Activated naive CD8-positive, alpha-beta T cell (primary cell): ENCODE data around the gene HEXB.

Source experiments
- H3K27ac Mint-ChIP-seq: one replicate; pipeline ENCODE4 v1.8.0; 2021; ENCODE audit warnings: mixed read lengths
- H3K27me3 Mint-ChIP-seq: one replicate; pipeline ENCODE4 v1.8.0; 2021; ENCODE audit warnings: mixed read lengths
- H3K36me3 Mint-ChIP-seq: one replicate; pipeline ENCODE4 v1.8.0; 2021; ENCODE audit warnings: mixed read lengths
- H3K4me1 Mint-ChIP-seq: one replicate; pipeline ENCODE4 v1.8.0; 2021; ENCODE audit warnings: low read depth, mixed read lengths
- H3K4me3 Mint-ChIP-seq: one replicate; pipeline ENCODE4 v1.8.0; 2021; ENCODE audit warnings: mild to moderate bottlenecking, mixed read lengths
- H3K9me3 Mint-ChIP-seq: one replicate; pipeline ENCODE4 v1.8.0; 2021; ENCODE audit warnings: low read depth, mixed read lengths

The HEXB gene

DNA sequence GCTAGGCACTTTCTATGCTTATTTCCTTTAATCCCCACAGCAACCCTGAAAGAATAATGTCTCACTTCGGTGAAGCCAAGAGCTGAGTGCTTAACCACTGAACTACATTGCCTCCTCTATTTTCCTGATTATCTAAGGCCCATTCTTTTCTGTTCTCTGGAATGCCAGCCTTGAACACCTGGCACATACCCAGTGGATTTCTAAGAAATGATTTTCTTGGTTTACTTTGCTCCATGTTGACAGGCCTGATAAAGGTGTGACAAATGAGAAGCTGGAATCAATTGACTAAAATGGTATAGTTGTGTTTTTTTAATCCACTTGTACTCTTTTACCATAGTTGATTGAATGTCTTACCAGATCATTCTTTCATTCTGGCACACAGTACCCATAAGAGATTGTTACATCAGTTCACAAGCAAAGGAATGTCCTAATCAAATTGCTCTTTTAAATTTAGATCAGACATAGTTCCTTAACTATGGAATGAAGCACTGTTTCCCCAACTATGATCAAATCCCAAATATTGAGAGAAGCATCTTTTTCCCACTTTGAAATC is 35.5 kb upstream of the HEXB start:
- Mint-ChIP-seq H3K4me3 (no peak overlapping the region), H3K27me3 (peaks cover 5% of the 10 kb centered on the region), H3K36me3 (no peaks in the 10 kb centered on the region), H3K4me1 (no peaks in the 10 kb centered on the region), H3K27ac (no peak overlapping the region), H3K9me3 (no peaks in the 10 kb centered on the region)

DNA sequence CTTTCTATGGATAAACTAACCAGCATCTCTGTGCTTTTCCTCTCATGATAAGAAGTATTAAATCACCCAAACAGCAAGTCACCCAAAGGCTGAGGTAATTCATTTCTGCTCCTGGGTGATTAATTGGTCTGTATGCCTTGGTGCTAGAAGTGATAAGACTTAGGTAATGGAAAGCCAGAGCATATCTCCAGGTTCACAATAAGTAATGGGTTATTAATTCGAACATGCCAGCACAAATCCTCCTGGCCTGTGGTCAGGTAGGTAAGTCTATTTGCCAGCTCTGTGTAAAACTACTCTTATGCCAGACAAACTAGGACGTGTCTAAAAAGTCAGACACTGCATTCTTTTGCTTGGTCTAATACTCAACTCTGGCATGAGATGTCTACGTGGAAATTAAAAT is 33.3 kb upstream of the HEXB start:
- Mint-ChIP-seq H3K27ac (no peak overlapping the region), H3K4me1 (no peaks in the 10 kb centered on the region), H3K36me3 (no peaks in the 10 kb centered on the region), H3K4me3 (no peak overlapping the region), H3K9me3 (no peaks in the 10 kb centered on the region), H3K27me3 (peaks cover 5% of the 10 kb centered on the region)

GRCh38 chr5:74652576-74652975 is 32.5 kb upstream of the HEXB start:
- Mint-ChIP-seq H3K27me3 (peaks cover 5% of the 10 kb centered on the region), H3K36me3 (no peaks in the 10 kb centered on the region), H3K4me1 (no peaks in the 10 kb centered on the region), H3K9me3 (no peaks in the 10 kb centered on the region), H3K4me3 (no peak overlapping the region), H3K27ac (no peak overlapping the region)

- no peak overlapping the region for H3K4me3 Mint-ChIP-seq
- no peaks in the 10 kb centered on the region for H3K4me1 Mint-ChIP-seq
- H3K9me3 Mint-ChIP-seq: no peaks in the 10 kb centered on the region
- peaks cover 3% of the 10 kb centered on the region for H3K27me3 Mint-ChIP-seq
- H3K27ac Mint-ChIP-seq: no peak overlapping the region
- H3K36me3 Mint-ChIP-seq: no peaks in the 10 kb centered on the region
These were observed 31.0 kb upstream of the HEXB start for GRCh38 chr5:74653991-74654390.

- H3K27me3 Mint-ChIP-seq: peaks cover 3% of the 10 kb centered on the region
- no peak overlapping the region for H3K4me3 Mint-ChIP-seq
- H3K9me3 Mint-ChIP-seq: no peaks in the 10 kb centered on the region
- H3K36me3 Mint-ChIP-seq: no peaks in the 10 kb centered on the region
- H3K27ac Mint-ChIP-seq: no peak overlapping the region
- H3K4me1 Mint-ChIP-seq: no peaks in the 10 kb centered on the region
These were observed 29.8 kb upstream of the HEXB start for GRCh38 chr5:74655206-74655605.

DNA sequence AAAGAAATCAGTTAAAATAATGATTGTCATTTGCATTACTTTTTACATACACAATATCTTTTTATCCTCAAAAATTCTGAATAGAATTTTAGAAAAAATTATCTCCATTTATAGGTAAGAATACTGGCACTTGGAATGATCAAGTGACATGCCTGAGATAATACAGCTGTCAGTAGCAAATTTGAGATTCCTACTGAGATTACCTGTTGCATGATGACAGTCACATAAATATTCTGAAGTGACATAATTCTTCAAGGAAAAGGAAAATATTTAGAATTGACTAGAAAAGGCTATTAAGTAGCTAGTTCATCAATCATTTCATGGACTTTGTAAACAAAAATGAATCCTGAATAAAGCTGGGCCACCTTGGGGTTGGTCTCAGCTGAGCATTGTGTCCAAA is 29.3 kb upstream of the HEXB start:
- Mint-ChIP-seq H3K4me1 (no peaks in the 10 kb centered on the region), H3K27ac (no peak overlapping the region), H3K4me3 (no peak overlapping the region), H3K27me3 (peaks cover 4% of the 10 kb centered on the region), H3K9me3 (no peaks in the 10 kb centered on the region), H3K36me3 (no peaks in the 10 kb centered on the region)

DNA sequence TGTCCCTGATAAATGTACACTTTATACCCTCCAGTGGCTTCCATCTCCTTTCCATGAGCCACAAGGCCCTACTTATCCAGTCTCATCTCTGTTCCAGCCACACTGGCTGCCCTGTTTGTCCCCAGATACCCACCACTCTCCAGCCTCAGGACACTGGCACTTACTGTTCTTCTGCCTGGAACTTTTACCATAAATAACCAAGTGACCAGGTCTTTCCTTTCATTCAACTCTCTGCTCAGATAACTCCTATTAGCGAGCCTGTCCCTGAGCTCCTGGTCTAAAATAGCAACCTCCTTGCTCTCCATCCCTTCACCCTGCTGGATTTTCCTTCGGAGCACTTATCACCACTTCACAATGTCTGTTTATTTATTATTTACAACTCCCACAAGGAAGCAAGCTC is 27.9 kb upstream of the HEXB start:
- H3K4me3 Mint-ChIP-seq: no peak overlapping the region
- H3K4me1 Mint-ChIP-seq: no peaks in the 10 kb centered on the region
- H3K27me3 Mint-ChIP-seq: peaks cover 9% of the 10 kb centered on the region
- no peak overlapping the region for H3K27ac Mint-ChIP-seq
- no peaks in the 10 kb centered on the region for H3K36me3 Mint-ChIP-seq
- H3K9me3 Mint-ChIP-seq: no peaks in the 10 kb centered on the region

- Mint-ChIP-seq H3K36me3 (no peaks in the 10 kb centered on the region), H3K9me3 (no peaks in the 10 kb centered on the region), H3K4me3 (no peak overlapping the region), H3K4me1 (no peaks in the 10 kb centered on the region), H3K27ac (no peak overlapping the region), H3K27me3 (peaks cover 12% of the 10 kb centered on the region)
These were observed 25.9 kb upstream of the HEXB start for GRCh38 chr5:74659172-74659571.

DNA sequence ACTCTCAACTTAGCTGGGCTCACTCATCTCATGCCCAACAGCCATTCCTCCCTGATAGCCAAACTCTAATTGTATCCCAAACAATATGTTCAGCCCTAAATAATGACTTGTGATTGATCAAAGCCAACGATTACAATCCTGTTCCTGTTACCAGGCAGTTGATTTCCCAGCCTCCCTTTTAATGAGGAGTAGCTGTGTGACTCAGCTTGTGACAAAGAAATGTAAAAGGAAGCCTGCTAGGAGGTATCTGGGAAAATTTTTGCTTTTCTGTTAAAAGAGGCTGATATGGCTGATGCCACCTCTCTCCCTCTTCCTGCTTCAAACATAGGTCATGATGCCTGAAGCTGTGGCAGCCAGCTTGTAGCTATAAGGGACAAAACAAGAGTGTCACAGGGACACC is 24.9 kb upstream of the HEXB start:
- H3K27ac Mint-ChIP-seq: no peak overlapping the region
- H3K4me3 Mint-ChIP-seq: no peak overlapping the region
- peaks cover 12% of the 10 kb centered on the region for H3K27me3 Mint-ChIP-seq
- no peaks in the 10 kb centered on the region for H3K4me1 Mint-ChIP-seq
- H3K9me3 Mint-ChIP-seq: no peaks in the 10 kb centered on the region
- no peaks in the 10 kb centered on the region for H3K36me3 Mint-ChIP-seq

DNA sequence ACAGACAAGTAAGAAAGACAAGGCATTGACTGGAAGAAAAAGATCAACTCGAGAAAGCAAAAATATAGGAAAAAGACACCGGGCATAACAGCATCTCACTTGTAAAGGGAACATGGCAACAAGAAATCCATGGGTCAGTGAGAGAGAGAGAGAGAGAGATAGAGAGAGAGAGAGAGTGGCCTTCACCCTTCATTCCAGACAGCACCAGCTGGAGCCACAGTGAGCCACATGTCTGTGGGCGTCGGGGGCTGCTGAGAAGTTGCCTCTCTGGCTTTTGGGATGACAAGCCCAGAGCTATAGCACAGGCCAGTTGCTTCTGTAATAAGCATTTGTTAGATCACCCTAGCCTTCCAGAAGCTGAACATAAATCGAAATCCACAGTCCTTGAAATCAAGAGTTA is 24.2 kb upstream of the HEXB start:
- H3K4me3 Mint-ChIP-seq: no peak overlapping the region
- no peak overlapping the region for H3K27ac Mint-ChIP-seq
- H3K36me3 Mint-ChIP-seq: no peaks in the 10 kb centered on the region
- H3K27me3 Mint-ChIP-seq: peaks cover 12% of the 10 kb centered on the region
- H3K9me3 Mint-ChIP-seq: no peaks in the 10 kb centered on the region
- no peaks in the 10 kb centered on the region for H3K4me1 Mint-ChIP-seq

- no peak overlapping the region for H3K27ac Mint-ChIP-seq
These were observed 20.5 kb upstream of the HEXB start for GRCh38 chr5:74664551-74664950.

GRCh38 chr5:74665273-74665672 is 19.8 kb upstream of the HEXB start:
- Mint-ChIP-seq H3K36me3 (no peaks in the 10 kb centered on the region), H3K9me3 (no peaks in the 10 kb centered on the region), H3K4me1 (no peaks in the 10 kb centered on the region), H3K4me3 (no peak overlapping the region), H3K27ac (no peak overlapping the region), H3K27me3 (peaks cover 12% of the 10 kb centered on the region)

More at GRCh38 chr5:74664551-74664950, 20.5 kb upstream of the HEXB start:
- Mint-ChIP-seq H3K4me1 (no peaks in the 10 kb centered on the region), H3K4me3 (no peak overlapping the region), H3K9me3 (no peaks in the 10 kb centered on the region), H3K27me3 (peaks cover 12% of the 10 kb centered on the region), H3K36me3 (no peaks in the 10 kb centered on the region)

GRCh38 chr5:74665816-74666215 is 19.2 kb upstream of the HEXB start:
- Mint-ChIP-seq H3K27ac (no peak overlapping the region), H3K4me3 (no peak overlapping the region), H3K4me1 (no peaks in the 10 kb centered on the region), H3K36me3 (no peaks in the 10 kb centered on the region), H3K27me3 (peaks cover 9% of the 10 kb centered on the region), H3K9me3 (no peaks in the 10 kb centered on the region)

- Mint-ChIP-seq H3K9me3 (no peaks in the 10 kb centered on the region), H3K27me3 (peaks cover 3% of the 10 kb centered on the region), H3K36me3 (no peaks in the 10 kb centered on the region), H3K27ac (no peak overlapping the region), H3K4me1 (no peaks in the 10 kb centered on the region), H3K4me3 (no peak overlapping the region)
These were observed 17.6 kb upstream of the HEXB start for GRCh38 chr5:74667396-74667795.

- Mint-ChIP-seq H3K4me3 (no peak overlapping the region), H3K4me1 (no peaks in the 10 kb centered on the region), H3K27ac (no peak overlapping the region), H3K9me3 (no peaks in the 10 kb centered on the region), H3K36me3 (no peaks in the 10 kb centered on the region), H3K27me3 (peaks cover 1% of the 10 kb centered on the region)
These were observed 15.2 kb upstream of the HEXB start for GRCh38 chr5:74669821-74670220.

DNA sequence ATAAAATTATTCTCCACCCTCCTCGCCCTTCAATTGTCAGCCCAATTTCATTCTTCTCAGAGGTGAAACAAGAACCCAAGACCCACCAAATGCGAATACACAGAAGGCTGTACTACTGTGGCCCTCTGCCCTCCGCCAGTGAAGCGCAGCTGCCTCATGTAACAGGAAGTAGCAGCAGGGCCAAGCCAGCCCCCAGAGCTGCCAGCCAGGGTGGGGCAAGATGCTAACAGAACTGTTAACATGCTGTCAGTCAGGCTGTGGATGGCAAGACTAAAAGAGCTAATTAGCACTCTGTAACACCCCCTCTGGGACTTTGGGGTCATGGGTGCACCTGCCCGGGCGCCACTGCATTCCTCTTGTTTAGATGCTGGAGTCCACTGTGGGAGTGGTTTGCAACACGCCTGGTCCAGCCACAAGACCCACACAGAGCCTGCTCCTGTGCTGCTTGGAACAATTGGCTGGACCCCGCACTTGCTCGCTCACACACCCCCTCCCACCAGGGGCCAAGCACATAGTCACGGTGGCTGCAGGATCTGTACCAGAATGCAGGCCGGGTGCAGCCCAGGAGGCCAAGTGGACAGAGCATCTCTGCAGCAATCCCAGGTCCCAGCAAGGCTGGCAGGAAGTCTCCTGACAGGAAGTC is 14.5 kb upstream of the HEXB start:
- no peaks in the 10 kb centered on the region for H3K9me3 Mint-ChIP-seq
- no peaks in the 10 kb centered on the region for H3K36me3 Mint-ChIP-seq

More for the DNA sequence above, 14.5 kb upstream of the HEXB start:
- peaks cover 1% of the 10 kb centered on the region for H3K27me3 Mint-ChIP-seq
- no peaks in the 10 kb centered on the region for H3K4me1 Mint-ChIP-seq
- H3K4me3 Mint-ChIP-seq: no peak overlapping the region
- H3K27ac Mint-ChIP-seq: no peak overlapping the region
